HL-60 (cell line): ENCODE results near the gene LRRIQ1.

ENCODE experiments used
- GABPA ChIP-seq: IDR thresholded peaks from 2 replicates; pipeline ENCODE4 v1.6.1; 2012; ENCODE audit warnings: low read depth
- TF ChIP-seq, protein P1 (sequence below): IDR thresholded peaks from one replicate; pipeline ENCODE4 v1.5.1; 2011; ENCODE audit warnings: low read length, control low read depth, inconsistent platforms; ENCODE audit not compliant: insufficient read depth
- TF ChIP-seq, protein P2 (sequence below): IDR thresholded peaks from 2 replicates; pipeline ENCODE4 v1.6.1; 2012; ENCODE audit warnings: low read depth; ENCODE audit not compliant: insufficient replicate concordance

DNA sequence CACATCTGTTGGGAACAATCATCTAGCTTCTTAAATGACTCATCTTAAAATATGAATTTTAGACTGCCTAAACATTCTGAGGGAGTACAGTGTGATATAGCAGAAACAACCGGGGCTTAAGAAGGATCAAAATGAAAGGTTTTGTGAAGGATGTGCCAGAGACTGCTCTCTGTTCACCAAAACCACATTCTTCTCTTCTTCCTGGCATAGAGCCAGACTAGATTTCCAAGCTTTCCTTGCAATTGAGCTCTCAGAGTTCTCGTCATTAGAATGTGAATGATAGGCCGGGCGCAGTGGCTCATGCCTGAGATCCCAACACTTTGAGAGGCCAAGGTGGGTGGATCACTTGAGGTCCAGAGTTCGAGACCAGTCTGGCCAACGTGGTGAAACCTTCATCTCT is 94.5 kb downstream of the LRRIQ1 start:
- TF ChIP-seq, protein P1, sequence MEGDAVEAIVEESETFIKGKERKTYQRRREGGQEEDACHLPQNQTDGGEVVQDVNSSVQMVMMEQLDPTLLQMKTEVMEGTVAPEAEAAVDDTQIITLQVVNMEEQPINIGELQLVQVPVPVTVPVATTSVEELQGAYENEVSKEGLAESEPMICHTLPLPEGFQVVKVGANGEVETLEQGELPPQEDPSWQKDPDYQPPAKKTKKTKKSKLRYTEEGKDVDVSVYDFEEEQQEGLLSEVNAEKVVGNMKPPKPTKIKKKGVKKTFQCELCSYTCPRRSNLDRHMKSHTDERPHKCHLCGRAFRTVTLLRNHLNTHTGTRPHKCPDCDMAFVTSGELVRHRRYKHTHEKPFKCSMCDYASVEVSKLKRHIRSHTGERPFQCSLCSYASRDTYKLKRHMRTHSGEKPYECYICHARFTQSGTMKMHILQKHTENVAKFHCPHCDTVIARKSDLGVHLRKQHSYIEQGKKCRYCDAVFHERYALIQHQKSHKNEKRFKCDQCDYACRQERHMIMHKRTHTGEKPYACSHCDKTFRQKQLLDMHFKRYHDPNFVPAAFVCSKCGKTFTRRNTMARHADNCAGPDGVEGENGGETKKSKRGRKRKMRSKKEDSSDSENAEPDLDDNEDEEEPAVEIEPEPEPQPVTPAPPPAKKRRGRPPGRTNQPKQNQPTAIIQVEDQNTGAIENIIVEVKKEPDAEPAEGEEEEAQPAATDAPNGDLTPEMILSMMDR: no peak
- TF ChIP-seq, protein P2, sequence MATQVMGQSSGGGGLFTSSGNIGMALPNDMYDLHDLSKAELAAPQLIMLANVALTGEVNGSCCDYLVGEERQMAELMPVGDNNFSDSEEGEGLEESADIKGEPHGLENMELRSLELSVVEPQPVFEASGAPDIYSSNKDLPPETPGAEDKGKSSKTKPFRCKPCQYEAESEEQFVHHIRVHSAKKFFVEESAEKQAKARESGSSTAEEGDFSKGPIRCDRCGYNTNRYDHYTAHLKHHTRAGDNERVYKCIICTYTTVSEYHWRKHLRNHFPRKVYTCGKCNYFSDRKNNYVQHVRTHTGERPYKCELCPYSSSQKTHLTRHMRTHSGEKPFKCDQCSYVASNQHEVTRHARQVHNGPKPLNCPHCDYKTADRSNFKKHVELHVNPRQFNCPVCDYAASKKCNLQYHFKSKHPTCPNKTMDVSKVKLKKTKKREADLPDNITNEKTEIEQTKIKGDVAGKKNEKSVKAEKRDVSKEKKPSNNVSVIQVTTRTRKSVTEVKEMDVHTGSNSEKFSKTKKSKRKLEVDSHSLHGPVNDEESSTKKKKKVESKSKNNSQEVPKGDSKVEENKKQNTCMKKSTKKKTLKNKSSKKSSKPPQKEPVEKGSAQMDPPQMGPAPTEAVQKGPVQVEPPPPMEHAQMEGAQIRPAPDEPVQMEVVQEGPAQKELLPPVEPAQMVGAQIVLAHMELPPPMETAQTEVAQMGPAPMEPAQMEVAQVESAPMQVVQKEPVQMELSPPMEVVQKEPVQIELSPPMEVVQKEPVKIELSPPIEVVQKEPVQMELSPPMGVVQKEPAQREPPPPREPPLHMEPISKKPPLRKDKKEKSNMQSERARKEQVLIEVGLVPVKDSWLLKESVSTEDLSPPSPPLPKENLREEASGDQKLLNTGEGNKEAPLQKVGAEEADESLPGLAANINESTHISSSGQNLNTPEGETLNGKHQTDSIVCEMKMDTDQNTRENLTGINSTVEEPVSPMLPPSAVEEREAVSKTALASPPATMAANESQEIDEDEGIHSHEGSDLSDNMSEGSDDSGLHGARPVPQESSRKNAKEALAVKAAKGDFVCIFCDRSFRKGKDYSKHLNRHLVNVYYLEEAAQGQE: no peak
- no peak for TF ChIP-seq GABPA
